K562 treated with DMSO at 1 percent for 48 hours (cell line): Measurements from ENCODE around the gene STK32A. TPM values are rescaled to one million over a fixed set of nuclear protein-coding genes. Genes with fewer than 3 reads are reported as not detected.

Source experiments
- total RNA-seq: library from RNA; unstranded; fragments of 300-600 nt; gene quantifications from 2 replicates; pipeline ENCODE4 v1.2.3, GENCODE V29; 2022; ENCODE audit warnings: low replicate concordance; ENCODE audit errors: extremely low read depth

The STK32A gene
- total RNA-seq, result not detected in 2 replicates

GRCh38 chr5:147234825-147235635, at the start of gene STK32A:
STK32A (plus strand) TSS chr5:147235026; CDS start chr5:147239635, 4,609 bp downstream.

